HG02759 (cell line): Measurements from ENCODE around the gene FAM174B.

Source experiments
- ATAC-seq: cut with Tn5 transposase; IDR thresholded peaks from one replicate; pipeline ENCODE4 v1.9.1; 2021; ENCODE audit warnings: mild to moderate bottlenecking, moderate library complexity; ENCODE audit not compliant: unreplicated experiment

The FAM174B gene

DNA sequence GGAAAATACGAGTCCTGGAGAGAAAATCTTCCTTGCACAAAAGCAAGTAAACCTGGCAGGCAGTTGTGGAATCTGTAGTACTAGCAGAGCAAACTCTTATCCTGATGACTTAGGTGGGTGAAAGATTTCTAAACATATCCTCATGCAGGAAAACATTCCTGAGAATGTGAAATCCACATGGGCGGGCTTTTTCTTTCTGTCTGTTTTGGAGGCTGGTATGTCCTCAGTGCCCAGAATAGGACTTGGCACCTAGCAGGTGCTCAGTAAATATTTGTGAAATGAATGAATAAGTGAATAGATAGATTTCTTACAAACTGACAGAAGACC, 53.3 kb downstream of the FAM174B start:
- no peak for ATAC-seq

DNA sequence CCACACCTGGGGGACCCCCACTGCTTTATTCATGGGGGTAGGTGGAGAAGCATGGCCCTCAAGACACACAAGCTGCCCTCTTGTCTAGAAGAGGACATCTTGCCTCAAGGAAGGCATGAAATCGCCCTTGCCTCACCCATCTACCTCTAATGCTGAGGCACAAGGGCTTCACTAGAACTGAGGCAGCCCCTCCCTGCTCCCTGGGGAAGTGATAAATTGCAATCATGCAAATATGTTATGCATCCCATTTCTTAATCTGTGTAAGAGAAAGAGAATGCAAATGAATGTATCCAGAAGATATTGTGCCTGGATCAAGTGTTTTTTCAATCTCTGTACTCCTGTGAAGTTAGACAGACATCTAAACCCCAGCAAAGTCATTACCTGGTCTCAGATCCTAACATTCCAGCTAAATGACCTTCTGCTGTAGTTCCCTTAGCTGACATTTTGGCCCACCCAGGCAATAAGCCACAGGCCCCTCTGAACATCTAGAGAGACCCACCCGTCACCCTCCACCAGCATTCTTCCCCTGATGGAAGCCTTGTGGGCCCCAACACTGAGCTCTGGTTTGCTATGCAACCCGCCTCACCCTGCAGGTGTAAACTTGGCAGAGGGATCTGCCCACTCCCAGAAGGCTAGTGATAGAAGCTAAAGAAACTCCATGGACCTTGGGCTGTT, 53.8 kb downstream of the FAM174B start:
- ATAC-seq, result no peak

DNA sequence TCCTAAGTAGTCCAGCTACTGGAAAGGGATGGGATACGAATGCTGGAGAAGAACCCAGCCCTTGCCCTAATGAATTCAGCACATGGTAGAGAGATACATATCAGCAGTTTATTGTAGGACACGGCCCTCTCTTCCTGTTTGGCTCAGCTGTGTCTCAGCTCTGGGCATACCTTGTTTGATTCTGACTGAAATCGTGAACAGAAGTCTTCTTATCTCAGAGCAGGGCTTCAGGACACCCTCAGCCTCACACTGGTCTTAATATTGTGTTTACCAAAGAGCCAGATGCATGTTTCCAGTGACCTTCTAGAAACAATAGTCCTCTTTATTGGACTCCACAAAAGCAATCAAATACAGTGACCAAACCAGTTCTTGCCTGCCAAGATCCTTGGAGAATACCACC, 54.7 kb downstream of the FAM174B start:
- no peak for ATAC-seq

DNA sequence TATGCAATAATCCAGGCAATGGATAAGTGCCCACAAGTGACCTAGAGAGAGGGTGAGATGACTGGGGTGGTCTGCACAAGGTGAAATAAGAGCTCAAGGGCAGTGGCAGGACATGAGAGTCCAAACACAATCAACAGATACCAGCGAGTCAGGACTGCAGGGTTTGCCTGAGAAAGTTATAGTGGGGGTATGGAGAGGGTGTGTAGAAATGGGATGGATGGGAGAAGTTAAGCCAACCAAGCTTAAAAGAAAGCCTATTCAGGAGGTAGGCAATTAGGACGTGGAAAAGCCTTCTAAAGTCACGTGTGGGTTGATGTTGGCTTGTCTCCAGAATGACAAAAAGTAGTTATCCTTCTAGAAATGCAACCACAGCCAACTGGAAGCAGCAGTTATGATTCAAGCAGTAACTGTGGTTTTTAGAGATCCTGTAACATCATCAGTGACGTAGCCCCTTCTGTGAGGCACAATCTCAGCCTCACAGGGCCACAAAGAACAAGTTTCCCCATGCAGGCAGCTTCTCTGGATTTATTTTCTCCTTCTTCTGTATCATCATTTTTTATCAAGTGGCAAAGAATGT, 56.1 kb downstream of the FAM174B start:
- ATAC-seq, result no peak

DNA sequence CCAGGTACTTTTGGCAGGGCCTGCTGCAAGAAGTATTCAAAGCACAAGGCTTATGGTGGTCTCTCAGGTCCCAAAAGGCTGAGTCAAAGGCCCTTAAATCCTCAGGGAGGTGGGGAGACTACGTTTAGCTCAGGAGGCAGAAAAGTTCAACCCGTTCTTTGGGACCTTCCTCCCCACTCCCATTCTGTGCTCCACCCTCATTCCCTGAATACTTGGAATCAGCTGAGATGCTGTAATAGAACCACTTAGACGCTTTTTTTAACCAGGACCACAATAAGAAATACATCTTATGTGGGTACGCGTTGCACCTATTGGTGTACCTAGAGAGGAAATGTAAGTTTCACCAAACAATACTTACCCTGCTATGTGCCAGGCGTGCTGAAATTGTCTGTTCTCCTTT, 58.0 kb downstream of the FAM174B start:
- ATAC-seq, result no peak

DNA sequence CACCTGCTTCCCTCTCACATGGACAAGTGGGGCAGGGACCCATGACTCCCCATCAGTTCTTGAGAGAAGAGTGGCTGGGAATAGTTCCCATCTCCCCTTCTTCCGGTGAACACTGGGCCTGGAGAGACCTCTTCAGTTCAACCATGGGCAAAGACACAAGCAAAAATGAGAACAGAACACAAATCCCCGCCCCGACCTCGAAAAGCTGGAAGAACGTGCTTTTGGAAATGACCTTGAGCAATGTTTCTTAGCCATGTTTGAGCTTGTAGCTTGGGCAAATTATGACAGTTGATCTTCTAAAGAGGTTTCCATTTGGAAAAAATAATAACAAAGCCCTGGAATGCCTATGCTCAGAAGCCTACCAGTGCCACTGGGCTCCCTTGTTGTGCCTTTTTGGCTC, 59.0 kb downstream of the FAM174B start:
- no peak for ATAC-seq

DNA sequence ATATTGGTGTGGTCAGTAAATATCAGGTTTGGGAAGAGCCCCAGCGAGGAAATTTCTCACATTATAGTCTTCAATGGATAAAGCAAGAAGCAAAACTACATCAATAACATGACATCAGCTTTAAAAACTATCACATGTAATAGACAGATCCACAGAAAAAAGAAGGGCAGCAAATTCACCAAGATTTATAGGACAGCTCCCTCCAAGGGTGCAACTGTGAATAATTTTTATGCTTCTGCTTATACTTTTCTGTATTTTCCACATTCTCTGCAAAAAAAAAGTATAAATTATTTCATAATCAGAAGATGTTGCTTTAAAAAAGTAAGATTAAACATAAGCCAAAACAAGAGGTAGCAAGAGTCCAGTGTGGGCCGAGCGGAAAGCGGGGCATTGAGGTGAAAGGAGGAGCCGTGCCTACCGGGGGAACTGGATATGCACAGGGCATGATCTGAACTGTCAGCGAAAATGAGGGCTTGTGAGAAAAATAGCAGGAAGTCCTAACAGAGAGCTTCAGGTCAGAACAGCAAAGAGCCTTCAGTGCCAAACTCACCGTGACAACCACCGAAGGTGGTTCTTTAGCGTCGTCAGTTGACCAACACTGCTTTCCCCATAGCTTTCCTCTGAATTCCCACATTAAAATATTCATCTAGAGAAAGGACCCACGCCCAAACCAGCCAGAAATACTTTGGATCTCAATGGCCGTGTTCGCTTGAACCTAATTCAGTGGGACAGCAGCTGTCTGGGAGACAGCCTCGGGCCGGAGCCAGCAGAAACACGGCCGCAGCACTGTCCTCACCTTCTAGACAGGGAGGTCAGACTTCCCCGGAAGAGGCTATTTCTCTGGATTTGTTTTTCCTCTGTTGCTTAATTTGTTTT, 59.8 kb downstream of the FAM174B start:
- no peak for ATAC-seq

DNA sequence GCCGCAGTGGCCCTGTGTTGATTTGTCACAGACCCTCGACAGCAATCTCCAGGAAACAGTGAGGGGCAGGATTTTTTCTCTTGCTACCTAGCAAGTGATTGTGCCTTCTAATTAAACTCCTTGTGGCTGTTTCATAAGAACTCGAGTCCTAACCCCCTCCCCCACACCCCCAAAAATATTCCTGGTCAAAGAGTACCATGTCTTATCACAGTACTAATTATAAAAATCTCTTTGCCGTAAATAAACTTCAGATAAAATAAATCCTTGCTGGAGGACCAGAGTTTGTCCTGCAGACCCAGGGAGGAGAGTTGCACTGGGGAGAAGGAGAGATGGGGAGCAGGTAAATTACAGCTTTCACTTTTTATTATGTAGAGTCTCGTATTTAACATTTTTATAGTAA, 64.3 kb downstream of the FAM174B start:
- no peak for ATAC-seq

DNA sequence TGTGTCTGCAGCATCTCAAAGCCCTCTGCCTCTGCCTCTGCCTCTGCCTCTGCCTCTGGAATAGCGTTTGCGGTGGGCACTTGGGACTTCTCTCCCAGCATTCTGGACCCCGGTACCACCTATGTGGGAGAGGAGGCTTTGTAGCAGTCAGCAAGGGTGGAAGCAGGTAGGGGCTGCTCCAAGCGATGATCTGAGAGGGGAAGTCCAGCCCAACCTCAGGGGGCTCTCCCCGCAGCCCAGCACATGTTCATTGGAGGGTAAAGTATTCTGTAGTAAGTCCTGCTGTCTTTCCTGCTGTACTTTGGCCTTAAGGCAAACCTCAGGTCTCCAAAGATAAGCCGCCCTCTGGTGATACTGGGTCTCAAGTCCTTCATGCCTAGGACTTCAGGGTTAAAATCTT, 68.6 kb downstream of the FAM174B start:
- ATAC-seq, result no peak

DNA sequence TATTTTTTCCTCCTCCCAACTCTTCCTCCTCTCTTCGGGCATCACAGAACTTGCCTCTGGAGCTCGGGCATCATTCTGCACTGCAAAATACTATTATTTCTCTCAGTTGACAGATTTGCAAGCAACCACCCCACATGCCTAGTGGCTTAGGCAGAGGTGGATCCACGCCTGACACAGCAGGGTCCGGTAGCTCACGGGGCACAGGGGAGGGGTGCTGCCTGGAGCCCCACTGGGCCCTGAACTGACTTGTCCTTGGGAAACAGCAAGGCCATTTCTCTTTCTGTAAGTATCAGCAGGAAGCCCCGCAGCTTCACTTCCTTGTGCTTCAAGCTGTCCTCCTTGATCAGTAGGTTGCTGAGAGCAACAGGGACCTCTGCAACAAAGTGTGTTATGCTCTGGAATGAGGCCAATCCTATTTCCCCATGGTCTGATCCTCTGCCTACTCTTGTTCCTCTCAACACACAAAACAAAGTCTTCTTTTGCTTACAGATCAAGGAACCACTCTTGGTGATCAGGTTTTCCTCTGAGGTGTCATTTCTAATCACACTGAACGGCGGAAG, 69.1 kb downstream of the FAM174B start:
- ATAC-seq, result no peak

DNA sequence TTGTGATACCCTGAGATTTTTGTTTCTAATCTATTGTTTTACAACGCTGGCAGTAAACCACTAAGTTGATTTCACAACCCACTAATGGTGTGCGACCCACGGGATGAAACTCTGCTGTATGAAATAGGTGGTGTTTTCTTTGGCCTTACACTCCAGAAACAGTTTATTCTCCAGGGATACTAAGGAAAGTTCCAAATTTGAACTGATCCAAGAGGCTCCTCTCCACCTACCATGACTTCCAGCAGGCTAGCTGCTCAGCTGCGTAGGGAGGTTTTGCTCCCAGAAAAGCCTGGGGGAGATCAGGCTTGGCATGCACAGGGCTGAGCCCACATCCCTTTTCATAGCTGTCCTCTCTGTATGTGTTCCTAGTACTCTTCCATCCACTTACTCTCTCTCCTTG, 71.5 kb downstream of the FAM174B start:
- no peak for ATAC-seq

DNA sequence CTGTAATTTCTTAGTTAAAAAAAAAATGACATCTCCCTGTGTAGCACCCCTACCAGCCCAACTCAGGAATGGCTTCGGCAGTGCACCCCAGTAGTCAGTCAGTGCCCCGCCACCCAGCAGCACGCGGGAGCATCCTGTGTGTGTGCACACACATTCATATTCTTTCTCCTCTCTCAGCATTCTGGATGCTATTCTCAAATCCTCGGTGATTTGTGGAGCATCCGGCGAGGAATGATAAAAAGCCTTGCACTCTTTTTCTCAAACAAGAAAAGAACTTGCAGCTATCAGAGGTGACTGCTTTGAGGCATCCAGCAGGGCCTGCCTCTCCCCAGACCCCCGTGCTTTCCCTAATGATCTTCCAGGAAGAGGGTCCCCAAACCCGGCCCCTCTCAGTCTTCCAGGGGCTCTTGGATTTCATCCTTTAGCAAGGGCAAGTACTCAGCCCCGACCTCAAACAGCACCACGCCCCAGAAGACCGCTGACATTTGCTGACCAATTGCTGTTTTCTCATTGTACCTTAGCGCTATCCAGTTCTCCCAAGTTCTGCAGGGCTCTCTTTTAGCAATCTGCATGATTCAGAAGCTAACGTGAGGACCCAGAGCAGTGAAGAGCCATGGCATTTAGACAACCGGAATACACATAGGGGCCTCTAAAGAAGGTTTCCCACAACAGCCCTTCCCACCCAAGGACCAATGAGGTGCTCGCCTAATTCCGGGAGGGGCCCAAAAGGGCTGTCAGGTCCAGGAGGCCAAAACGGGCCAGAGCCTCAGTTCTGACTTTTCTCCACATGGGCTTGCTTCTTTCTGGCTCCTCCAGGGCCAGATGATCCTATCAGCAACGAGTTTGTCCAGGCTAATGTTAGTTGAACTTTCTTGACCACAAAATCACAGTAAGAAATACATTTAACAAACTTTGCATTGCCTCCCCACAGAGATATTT, 72.2 kb downstream of the FAM174B start:
- ATAC-seq, result no peak

DNA sequence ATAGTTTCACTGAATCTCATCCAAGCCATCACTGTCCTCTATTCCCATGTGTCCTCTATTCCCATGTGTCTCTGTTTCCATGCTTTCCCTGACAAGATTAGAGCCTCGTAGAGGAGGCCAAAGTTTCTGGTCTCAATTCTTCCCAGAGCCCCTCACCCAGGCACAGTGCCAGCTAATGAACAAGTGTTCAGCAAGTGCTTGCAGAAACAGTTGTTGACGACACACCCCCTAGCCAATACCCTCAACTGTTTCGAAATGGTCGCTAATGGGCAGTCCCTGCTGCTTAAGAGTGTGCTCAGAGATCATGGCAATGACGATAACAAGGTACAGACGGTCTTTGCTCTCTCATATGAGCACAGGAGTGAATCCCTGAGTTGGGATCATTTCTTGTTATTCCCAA, 73.4 kb downstream of the FAM174B start:
- no peak for ATAC-seq

DNA sequence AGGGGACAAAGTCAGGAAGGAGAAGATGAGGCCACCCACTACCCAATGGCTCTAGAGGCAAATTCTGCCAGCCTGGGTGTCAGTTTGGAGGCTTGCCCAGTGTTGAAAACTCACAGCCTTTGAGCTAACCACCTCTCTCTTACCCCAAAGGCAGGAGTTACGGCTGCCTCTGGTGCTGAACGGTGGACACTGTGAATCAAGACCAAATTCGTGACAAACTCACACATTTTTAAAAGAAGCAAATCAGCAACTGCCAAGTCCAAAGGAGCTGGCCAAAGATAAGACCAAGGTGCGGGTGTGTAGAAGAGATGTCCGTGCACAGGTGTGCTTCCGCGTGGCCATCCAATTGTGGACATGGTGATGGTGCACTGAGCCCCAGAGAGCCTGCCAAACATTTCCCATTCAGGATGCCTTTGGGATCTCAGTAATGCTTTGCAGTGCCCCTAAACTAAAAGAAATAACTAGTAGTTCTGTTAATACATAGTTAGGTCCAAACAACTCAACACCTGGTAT, 74.6 kb downstream of the FAM174B start:
- ATAC-seq, result no peak

DNA sequence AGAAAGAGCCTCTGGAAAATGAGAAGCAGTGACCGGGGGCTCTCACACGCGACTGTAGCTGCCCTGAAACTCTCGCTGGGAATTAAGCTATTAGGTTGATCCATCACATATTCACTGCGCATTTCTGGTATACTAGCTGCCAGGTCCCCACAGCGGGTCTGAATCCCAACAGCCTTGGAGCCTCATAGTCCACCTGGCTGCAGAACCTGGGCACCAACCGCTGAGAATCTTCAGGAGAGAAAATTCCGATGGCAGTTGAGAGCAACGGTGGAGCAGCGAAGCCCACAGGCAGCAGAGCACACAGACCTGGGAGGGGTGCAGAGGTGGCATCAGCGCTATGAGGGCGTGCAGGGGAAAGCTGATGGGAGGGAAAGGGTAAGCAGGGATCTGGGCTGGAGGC, 75.1 kb downstream of the FAM174B start:
- no peak for ATAC-seq

DNA sequence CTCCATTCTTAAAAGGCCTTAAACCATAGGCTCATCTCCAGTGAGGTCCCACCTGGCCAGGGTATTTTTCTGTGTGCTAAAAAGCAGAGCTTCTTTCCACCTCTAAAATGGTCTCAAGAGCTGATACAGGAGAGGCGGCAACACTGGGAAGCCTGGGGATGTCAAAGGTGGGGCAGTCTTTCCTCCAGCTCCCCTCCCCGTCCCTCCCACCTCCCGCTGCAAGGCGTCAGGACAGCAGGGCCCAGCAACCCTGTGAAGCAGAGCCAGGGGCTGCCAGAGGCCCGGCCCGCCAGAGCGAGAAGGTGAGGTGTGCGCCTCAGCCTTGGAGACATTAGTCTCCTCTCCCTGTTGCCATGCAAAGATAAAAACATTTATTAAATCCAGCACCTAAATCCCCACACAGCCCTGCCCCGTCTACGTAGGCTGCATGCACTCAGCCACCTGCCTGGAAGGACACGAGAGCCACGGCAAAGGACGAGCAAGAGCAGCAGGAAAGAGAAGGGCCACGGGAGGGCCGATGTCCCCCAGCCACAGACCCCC, 75.6 kb downstream of the FAM174B start:
- ATAC-seq, result no peak

DNA sequence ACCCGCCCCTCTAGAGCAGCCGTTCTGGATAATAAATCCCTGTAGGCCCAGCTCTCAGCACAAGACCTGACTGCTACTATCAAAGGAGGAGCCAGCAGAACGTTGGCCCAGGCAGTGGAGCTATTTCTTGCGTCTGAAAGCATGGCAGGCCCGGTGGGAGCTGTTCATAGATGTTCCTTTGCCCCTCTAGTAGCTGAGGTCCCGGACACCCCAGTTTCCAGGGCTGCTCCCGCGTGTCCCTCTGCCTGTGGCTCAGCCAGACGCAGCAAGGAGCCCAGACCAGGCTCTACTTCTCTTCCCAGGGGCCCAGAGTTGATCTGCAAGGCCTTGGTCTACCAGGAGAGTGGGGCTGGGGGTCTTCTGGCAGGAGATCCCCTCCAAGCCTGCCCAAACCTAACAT, 76.1 kb downstream of the FAM174B start:
- ATAC-seq, result no peak

DNA sequence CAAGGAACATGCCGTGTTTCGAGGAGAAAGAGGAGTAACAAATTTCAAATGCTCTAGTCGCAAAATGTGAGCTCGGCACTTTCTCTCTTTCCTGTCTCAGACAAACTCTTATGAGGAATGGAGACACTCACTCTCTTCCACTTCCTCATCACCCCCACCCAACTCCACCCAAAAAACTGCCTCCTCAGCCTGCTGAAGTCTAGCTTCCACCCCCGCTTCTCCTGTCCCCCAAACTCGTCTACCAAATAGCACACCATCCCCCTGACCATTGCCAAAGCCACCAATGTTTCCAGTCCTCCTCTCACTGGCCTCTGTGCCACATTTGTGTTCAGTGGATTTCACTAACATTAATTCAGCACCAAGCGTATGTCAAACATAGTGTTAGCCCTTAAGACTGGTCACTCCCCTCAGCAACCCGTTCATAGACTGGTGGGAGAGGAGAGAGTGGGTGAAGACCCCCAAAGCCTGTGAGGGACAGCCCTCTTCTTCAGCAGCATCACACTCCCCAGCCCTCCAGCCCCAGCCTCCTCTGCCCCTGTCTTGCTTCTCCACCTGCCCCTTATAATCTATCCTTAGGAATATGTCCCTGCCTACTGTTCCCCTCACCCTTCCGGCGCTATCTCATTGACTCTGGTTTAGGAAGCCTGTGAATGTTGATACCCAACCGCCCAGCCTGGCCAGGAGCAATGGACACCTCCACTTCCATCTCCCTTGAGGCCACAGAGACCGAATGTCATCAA, 77.3 kb downstream of the FAM174B start:
- no peak for ATAC-seq

DNA sequence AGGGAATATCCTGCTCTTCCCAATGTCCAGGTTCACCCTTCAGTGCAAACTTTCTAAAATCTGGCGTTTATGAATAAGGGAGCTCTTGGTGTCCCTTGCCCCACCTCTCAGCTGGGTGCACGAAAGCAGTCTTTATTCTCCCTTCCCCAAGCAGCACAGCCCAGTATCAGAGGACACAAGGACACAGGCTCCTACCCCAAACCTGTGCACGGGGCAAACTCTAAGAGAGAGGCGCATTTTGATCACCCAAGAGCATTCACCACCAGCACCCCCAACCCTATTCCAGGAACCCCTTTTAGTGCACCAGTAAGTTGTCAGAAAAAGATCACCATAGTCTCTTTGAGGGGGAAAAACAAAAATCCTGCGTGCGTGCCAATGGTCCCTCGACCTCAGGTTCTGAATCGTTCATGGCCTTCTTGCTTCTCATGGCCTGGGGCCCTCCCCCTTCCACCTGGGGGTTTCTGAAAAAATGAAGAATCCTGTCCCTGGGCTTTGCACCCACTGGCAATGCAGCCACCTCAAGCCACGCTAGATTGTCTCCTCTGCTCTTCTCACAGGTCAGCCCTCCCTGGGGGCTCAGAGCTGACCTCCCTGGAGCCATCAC, 78.9 kb downstream of the FAM174B start:
- ATAC-seq, result no peak
